Muscle of back (tissue), 13 donors: ENCODE measurements around the gene DMRTA1. TPM values are rescaled to one million over a fixed set of nuclear protein-coding genes. Genes with fewer than 3 reads are reported as not detected.
"Not testable (repeated sequence)": the region's sequence is repeated elsewhere in the genome, so short reads cannot be mapped to it uniquely, and the experiment has no call there.

ENCODE experiments used
- DNase-seq, 3 donors: peaks; one replicate each; pipeline versions ENCODE4 v3.0.0 to v3.0.0-alpha.2; 2013
- long read RNA-seq, 9 donors: transcript quantifications; one replicate each; lab custom pipeline, GENCODE V29; 2026
- polyA plus RNA-seq, 10 donors: library from polyadenylated mRNA; unstranded; fragments of 120-200 nt; gene quantifications; one replicate each; pipeline ENCODE4 v1.2.1, GENCODE V29; 2013; ENCODE audit not compliant: insufficient read length in 10 of 10

The DMRTA1 gene
- under 1 TPM in 9 of 10 donors, not detected in 1; 0.04 to 0.24 (median 0.13) TPM for polyA plus RNA-seq
- long read RNA-seq, donor 1, result 0 reads
- long read RNA-seq, donor 2, result 0 reads
- long read RNA-seq, donor 3, result 0 reads
- long read RNA-seq, donor 4, result 0 reads
- long read RNA-seq, donor 5, result 0 reads
- long read RNA-seq, donor 6, result 0 reads
- long read RNA-seq, donor 7, result 0 reads
- long read RNA-seq, donor 8, result 0 reads
- long read RNA-seq, donor 9, result 0 reads

GRCh38 chr9:22446589-22446949 lies at the start of gene DMRTA1:
Gene DMRTA1, plus strand, starts transcription at chr9:22446824. Its CDS starts 242 bp downstream, at chr9:22447066.
- peak; percentile 58 to 91 (median 83) for DNase-seq

DNA sequence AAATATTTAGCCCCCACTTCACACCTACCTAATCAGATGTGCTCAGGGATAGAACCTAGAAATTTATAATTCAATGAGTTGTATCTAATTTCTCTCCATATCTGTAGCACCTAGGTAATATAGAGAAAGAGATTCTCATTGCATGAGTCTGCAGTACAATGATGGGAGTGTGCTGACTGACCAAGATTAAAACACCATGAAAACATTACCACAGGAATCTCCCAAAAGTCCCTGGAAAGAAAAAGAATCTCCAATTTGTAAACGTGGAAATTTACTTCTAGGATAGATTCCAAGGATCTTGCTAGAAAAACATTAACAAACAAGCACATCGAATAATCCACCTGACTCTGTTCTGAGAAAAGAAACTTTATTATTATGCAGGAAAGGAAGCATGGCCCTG lies 45.0 kb upstream of the DMRTA1 start:
- DNase-seq, result no peak

DNA sequence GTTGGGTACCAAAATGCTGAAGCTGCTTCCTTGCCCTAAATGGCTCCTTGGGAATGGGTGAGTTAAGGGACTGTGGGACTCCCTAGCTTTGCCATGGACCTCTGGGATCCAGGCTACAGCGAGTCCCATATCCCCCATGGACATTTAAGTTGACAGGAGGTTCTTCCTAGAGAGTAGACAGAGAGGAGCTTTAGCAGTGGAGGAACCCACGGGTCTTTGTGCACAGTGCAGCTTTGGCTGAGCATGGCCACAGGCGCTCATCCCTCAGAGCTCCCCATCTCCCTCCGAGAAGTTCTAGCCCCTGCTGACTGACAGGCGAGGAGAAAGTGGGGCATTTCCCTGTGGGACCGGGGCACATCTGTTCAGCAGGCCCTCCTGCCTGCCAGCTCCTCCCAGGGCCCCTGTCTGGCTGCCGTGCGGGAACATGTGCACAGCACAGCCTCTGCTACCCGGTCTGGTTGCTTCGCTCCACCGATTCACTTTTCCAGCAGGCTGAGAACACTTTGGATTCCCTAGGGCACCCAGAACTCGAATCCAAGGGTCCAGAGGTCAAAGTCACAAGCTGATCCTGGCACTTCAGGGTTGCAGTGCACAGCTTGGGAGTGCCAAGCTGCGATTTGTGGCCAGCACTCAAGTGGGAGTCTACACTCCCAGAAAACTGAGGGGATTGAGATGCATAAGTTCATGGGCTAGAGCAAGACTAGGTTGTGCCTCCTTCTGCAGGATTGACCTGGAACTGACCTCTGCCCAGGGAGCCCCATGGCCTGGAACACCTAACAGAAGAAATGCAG lies 40.6 kb upstream of the DMRTA1 start:
- DNase-seq, result no peak

DNA sequence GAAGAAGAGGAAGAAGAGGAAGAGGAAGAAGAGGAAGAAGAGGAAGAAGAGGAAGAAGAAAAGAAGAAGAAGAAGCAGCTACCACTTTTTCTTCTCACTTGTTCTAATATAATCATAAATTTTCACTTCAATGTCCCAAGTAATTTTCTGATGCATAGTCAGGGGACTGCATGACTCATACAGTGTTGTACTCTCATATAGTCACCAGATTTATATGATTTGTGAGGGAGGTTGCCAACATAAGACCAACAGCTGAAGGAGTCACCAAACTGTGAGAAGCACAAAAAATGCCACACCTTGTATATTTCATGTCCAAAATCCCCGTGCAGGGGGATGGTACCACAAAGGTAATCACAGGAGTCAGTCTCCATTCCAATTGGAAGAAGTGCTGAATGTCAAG lies 32.7 kb upstream of the DMRTA1 start:
- no peak for DNase-seq

- no peak for DNase-seq
These were observed 30.5 kb upstream of the DMRTA1 start for GRCh38 chr9:22415941-22416691.

- DNase-seq, result no peak
These were observed 29.9 kb upstream of the DMRTA1 start for GRCh38 chr9:22416692-22417060.

- DNase-seq, result no peak
These were observed 23.1 kb upstream of the DMRTA1 start for GRCh38 chr9:22423566-22423965.

DNA sequence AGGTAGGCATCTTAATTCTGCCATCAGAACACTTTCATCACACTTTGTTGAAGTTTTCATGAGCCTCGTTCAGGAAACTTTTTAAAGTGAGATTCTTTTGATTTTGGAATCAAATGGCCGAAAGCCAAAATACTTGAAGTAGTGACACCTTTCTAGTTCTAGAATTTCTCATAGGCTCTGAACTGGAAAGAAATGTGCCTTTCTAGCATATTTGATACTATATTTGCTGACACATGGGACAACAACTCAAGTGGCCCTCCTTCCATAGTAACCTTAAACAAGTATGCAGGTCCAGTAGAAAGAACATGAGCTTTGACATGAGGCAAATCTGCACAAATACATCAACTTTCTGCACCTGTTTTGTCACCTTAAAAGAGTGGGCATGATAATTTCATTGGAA lies 22.0 kb upstream of the DMRTA1 start:
- no peak for DNase-seq

DNA sequence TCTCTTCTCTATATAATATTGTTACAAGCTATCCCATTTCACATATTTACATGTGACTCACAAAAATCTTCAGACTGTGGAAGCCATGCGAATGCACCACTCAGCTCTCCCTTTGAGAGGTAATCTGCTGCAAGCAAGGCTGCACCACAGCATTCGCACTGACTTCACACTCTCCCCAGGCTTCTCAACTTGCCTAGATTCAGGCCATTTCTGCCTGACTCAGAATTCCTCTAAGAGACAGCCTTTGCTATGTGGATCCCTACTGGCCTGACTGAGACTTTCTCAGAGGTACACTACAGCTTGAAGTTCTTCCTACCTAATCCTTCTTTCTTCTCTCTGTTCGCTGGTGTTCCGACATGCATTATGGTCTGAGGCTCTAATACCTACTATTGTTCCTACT lies 21.1 kb upstream of the DMRTA1 start:
- DNase-seq, result no peak

GRCh38 chr9:22427226-22427880 lies 19.3 kb upstream of the DMRTA1 start:
- DNase-seq, result no peak

DNA sequence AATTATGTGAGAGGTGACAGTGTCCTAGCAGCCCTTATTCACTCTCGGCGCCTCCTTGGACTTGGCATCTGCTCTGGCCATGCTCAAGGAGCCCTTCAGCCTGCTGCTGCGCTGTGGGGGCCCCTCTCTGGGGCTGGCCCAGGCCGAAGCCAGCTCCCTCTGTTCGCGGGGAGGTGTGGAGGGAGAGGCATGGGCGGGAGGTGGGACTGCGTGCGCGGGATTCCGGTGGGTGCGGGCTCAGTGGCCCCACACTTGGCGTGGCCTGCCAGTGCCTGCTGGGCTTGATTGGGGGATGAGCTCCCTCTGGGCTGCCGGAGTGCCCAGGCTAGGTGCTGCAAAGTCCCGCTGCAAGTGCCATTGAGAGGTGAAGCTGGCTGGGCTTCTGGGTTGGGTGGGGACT lies 12.9 kb upstream of the DMRTA1 start:
- no peak for DNase-seq

DNA sequence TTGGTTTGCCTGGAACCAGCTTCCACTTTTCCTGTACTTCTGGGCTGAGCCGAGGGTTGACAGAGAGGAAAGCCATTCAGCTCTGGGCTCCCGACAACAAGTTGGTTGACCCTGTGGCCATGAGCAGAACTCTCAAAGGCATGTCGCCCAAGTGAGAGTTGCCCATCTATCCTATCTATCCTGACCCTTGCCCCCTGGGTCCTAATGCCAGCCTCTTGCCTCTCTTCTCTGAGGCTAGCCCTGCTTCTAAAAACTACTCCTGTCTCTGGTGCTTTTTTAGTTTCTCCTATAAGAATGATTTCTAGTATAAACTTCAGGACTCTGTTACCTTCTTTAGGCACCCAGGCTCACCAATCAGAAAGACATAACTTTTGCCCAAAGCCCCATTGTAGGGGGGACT lies 11.4 kb upstream of the DMRTA1 start:
- not testable (repeated sequence) for DNase-seq

- DNase-seq, result not testable (repeated sequence)
These were observed 9.1 kb upstream of the DMRTA1 start for GRCh38 chr9:22437461-22438067.

DNA sequence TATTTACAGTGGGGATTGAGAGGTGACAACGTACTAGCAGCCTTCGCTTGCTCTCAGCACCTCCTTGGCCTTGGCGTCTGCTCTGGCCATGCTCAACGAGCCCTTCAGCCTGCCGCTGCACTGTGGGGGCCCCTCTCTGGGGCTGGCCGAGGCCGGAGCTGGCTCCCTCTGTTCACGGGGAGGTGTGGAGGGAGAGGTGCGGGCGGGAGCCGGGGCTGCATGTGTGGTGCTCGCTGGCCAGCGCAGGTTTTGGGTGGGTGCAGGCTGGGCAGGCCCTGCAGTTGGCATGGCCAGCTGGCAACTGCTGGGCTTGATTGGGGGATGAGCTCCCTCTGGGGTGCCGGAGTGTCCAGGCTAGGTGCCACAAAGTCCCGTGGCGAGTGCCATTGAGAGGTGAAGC lies 5.8 kb upstream of the DMRTA1 start:
- no peak for DNase-seq

DNA sequence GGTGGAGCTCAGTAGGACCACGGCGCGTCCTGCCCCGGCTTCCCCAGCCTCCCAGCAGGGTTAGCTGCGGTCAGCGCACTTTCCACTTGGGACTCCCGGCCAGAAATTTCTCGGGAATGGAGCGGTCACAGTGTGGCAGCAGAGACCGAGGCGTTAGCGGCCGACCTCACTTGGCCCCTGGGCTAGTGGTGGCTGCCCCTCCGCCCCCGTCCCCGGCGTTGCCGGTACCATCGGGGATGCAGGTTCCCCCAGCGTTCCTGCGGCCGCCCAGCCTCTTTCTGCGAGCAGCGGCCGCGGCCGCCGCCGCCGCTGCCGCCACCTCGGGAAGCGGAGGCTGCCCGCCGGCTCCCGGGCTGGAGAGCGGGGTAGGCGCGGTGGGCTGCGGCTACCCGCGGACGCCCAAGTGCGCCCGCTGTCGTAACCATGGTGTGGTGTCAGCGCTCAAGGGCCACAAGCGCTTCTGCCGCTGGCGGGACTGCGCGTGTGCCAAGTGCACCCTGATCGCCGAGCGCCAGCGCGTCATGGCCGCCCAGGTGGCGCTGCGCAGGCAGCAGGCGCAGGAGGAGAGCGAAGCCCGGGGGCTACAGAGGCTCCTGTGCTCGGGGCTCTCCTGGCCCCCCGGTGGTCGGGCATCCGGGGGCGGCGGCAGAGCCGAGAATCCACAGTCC lies 460 bp downstream of the DMRTA1 start:
- peak in 2 of 3 donors; percentile 15 to 38 for DNase-seq

GRCh38 chr9:22447618-22448305 lies 1.1 kb downstream of the DMRTA1 start:
- DNase-seq, result no peak

DNA sequence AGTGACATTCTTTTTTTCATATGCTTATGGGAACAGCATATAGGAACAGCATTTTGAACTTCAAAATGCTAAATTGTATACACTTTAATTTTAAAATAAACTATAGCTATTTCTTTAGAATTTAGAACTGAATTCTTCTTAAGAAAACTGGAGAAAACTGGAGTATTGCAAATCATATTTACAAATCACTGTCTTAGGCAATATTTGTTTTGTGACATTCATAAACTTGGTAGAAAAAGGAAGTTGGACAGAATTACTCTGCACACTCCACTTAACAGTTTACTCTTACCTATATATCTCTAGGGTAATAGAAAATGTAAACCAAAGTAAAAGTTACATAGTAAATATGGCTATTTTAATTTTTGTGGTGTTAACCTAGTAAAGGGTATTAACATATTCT lies 3.1 kb downstream of the DMRTA1 start:
- DNase-seq, result no peak

DNA sequence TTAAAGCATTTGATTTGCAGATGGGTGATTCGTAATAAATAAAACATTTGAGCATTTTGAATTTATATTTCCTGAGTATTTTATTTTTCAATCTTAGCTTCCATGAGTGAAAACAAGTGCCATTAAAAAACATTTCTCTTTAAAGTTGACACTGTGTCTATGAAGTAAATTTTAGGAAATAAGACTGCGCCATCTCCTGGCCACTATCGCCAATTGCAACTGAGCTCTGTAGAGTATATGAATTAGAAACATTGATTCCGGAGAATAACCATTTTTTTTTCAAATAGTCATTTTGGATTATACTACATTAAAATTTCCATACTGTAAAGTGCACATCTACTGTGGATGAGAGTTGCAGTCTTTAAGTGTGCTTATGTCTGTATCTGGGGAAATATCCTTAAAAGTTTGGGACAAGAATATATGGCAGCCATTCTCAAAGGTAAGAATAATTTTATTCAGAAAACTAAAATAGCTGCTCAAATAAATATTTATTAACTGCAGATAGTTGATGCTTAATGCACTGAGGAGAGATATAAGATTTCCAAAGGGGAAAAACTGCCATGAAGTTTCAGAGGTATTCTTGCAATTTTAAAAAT lies 5.9 kb downstream of the DMRTA1 start:
- peak; percentile 9 to 30 (median 28) for DNase-seq

DNA sequence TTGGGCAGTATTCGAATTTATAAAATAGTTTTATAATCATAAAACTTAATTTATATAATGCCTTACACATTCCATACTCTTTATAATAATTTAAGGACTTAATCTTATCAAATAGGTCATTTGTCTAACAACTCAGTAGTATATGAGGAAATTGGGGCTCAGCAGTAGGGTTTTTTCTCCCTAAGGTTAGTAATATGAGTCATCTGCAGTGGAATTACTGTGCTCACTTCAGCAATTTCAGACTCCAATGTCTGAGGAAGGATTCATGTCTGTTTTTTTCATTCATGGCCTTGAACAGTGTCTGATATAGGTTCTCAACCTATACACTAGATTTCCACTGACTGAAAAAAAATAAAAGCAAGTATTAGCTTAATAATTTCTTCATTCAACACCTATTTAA lies 7.4 kb downstream of the DMRTA1 start:
- DNase-seq, result no peak

GRCh38 chr9:22455181-22455580 lies 8.6 kb downstream of the DMRTA1 start:
- DNase-seq, result no peak
